GM19238 (cell line): ENCODE results near the gene KRTCAP3.
"Not testable (repeated sequence)": the region's sequence is repeated elsewhere in the genome, so short reads cannot be mapped to it uniquely, and the experiment has no call there.

Experiments
- DNase-seq: peaks from one replicate; pipeline ENCODE4 v3.0.0; 2011; ENCODE audit warnings: low spot score; ENCODE audit not compliant: insufficient read length

The KRTCAP3 gene, protein sequence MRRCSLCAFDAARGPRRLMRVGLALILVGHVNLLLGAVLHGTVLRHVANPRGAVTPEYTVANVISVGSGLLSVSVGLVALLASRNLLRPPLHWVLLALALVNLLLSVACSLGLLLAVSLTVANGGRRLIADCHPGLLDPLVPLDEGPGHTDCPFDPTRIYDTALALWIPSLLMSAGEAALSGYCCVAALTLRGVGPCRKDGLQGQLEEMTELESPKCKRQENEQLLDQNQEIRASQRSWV

DNA sequence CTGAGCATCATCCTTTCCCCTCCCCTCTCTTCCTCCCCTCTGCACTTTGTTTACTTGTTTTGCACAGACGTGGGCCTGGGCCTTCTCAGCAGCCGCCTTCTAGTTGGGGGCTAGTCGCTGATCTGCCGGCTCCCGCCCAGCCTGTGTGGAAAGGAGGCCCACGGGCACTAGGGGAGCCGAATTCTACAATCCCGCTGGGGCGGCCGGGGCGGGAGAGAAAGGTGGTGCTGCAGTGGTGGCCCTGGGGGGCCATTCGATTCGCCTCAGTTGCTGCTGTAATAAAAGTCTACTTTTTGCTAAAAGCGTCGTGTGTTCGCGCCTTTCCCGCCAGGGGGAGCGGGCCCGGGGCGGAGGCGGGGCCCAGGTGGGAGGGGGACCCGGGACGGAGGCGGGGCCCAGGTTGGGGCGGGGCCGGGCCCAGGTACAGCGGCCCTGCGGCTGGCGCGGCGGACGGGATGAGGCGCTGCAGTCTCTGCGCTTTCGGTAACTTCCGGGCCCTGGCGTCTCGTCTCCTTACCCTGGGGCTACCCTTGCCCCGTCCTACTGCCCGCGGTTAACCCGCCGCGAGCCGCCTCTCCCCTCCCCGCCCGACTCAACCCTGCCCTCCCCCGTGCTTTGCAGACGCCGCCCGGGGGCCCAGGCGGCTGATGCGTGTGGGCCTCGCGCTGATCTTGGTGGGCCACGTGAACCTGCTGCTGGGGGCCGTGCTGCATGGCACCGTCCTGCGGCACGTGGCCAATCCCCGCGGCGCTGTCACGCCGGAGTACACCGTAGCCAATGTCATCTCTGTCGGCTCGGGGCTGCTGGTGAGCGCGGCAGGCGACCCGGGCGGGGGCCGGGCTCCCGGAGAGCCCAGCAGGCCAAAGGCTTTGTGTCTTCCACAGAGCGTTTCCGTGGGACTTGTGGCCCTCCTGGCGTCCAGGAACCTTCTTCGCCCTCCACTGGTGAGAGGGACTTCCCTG, at the start of gene KRTCAP3:
KRTCAP3 (plus strand) TSS at position 424 of the 962 bp plus-strand sequence; CDS start at position 456, 32 bp downstream.
- DNase-seq, result no peak

DNA sequence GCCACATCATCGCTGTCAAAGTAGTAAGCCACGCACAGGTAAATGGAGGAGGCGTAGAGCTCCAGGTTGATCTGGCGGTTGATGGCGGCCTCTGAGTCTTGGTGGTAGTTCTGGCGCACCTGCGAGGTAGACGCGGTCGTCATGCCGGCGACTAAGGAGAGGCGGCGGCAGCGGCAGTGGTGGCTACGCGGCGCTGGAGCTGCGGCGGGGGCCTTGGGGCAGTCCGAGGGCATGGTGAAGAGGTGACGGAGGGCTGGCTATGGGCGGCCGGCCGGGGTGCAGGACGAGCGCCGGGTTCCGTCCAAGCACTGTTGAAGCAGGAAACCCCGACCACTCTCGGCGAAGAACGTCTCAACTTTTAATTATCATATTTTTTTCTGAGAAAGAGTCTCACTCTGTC, 49.0 kb upstream of the KRTCAP3 start:
- no peak for DNase-seq

DNA sequence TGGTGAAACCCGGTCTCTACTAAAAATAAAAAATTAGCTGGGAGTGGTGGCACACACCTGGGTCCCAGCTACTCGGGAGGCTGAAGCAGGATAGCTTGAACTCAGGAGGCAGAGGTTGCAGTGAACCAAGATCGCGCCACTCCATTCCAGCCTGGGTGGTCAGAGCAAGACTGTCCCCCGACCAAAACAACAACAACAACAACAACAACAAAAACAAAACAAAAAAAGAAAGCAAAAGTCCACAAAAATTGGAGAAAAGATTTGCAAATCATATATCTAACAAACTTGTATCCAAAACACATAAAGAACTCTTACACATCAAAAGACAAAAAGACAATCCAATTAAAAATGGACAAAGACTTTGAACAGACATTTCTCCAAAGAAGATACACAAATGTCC, 43.2 kb upstream of the KRTCAP3 start:
- no peak for DNase-seq

DNA sequence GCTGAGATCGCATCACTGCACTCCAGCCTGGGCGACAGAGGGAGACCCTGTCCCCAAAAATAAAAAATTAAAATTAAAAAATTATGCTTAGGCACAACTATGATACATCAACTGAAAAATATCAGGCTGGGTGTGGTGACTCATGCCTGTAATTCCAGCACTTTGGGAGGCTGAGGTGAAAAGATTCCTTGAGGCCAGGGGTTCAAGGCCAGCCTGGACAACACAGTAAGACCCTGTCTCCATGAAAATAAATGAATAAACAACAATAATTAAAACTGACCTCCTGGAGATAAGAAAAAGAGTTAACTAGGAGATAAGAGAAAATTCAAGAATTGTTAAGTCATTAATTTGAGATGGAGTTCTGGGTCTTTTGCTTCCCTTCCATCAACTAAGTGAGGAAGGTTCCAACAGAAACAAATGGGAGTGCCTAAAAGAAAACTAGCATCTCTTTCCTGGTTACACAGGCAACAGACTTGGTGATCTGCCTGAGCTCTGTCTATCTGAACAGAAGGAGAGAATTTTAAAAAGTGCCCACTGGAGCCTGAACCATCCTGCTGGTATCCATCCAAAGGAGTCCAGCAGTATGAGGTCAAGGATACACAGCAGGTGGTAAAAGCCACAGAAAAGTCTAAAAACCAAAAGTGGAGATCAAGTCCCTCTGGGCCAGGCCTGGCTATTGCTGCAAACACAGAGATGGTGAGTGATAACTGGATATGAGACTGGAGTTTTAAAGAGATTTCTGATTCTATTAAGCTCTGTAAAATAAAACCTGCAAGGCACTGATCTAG, 41.6 kb upstream of the KRTCAP3 start:
- no peak for DNase-seq

DNA sequence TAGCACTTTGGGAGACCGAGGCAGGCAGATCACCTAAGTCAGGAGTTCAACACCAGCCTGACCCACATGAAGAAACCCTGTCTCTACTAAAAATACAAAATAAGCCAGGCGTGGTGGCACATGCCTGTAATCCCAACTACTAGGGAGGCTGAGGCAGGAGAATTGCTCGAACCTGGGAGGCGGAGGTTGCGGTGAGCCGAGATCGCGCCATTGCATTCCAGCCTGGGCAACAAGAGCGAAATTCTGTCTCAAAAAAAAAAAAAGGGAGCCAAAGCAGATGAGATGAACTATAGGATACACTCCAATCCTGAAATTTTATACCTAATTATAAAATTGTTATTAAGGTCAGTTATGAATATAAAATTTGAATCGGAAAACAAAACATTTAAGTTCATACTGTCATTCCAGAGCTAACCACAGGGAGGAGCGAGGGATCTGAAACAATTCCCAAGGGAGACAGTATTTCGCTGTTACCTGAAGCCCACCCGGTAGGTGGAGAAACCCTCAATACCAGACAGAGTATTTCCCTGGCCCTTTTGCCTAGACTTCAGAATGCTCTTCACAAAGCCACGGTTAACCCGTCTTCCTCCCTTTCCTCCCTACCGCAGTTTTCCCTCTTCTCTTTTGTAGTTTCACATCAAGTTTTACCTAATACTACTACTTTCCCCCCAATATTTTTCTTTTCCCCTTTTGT, 34.2 kb upstream of the KRTCAP3 start:
- DNase-seq, result no peak

DNA sequence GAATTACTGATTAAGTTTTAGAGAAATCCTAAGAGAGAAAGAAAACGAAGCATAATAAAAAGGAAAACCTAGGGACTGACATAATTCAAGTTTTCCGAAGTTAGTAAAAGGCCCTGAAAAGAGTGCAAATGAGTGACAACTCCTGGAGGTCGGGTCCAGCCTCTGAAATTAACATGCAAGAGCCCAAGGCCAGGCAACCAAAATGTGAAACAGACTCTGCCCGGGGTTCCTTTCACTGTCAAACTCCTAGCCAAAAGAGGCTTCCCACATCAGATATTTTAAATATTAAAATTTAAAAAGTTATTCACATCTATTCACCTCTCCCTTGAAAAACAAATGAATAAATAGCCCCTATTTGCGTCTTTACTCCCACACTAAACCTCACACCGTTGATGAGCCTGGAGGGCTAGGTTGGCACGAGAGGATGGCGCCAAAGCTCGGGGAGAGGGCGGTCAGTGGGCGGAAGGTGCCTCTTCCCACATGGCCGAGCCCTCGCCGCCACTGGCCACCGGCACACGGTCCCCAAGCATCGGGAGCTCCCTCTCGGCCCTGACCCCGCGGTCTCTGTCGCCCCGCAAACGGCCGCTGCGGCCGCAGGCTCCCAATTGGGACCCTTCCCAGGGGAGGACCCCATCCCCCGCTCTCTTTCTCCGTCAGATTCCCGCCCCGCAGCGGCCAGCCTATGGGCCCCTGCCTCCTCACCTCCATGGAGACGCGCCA, 33.4 kb upstream of the KRTCAP3 start:
- peak; percentile 18 for DNase-seq

DNA sequence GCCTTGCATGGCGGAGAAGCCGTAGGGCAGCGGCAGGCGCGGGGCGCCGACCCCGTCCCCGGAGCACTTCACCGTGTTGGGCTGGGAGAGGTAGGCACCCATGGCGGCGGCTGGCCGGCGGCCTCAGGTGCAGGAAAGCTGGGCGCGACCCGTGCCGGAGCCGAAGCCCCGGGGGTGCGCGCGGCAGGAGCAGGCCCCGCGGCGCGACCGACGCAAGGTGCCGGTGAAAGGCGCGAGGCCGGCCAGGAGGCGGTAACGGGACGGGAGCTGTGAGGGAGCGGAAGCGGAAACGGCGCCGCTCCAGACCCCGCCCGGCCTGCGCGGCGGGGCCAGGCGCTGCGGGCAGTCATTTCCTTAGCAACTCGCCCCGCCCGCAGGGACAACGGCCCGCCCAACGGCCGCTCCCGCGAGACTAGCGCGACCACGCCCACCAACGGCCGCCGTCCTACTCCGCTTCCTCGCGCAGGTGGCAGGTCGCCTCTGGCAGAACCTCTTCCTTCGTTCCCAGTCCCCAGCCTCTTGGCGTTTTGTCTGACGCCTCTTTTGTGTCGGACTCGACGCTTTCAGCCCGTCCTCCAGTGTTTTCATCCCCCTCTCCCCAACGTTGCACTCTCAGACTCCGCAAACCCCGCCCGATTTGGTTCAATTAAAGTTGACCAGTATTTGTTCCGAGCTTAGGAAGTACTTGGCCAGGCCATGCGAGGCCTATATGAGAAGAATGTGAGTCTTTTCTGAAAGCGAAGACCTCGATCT, 32.7 kb upstream of the KRTCAP3 start, which contains the start of gene PPM1G:
PPM1G (minus strand) TSS at position 271 of the 753 bp plus-strand sequence; CDS start at position 102, 169 bp downstream.
- DNase-seq, result peak; percentile 87

DNA sequence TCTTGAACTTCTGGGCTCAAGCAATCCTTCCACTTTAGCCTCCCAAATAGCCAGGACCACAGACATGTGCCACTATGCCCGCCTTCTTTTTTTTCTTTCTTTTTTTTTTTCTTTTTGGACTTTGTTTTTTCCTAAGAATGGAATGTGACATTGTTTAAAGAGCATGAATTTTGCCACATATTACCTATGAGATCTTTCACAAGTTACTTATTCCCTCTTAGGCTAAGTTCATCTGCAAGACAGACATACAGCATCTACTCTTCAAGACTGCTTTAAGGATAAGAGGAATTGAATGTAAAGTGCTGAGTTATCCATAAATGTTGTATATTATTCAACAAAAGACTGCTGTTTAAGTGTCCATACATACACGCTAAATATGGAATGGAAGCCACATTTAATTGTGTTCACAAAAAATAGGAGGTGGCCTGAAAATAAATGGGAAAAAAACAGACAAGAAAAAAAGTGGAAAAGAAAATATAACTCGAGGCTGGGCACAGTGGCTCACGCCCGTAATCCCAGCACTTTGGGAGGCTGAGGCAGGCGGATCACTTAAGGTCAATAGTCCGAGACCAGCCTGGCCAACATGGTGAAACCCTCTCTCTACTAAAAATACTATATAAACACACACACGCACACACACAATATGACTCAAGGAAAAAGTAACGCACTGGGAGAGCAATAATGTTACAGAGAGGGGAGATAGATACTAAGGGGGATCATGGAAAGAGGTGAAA, 29.6 kb upstream of the KRTCAP3 start:
- no peak for DNase-seq

DNA sequence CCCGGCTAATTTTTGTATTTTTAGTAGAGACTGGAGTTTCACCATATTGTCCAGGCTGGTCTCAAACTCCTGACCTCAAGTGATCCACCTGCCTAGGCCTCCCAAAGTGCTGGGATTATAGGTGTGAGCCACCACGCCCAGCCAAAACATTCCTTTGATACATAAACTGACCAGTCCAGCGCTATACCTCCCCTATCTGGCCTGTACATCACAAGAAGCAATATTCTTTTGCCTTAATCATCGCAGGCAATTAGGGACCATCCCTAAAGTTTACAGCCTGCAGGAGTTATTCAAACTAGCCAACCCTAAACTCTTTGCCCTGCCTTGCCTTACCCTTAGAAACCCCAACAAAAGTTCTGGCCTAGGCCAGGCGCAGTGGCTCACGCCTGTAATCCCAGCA, 26.0 kb upstream of the KRTCAP3 start:
- no peak for DNase-seq

DNA sequence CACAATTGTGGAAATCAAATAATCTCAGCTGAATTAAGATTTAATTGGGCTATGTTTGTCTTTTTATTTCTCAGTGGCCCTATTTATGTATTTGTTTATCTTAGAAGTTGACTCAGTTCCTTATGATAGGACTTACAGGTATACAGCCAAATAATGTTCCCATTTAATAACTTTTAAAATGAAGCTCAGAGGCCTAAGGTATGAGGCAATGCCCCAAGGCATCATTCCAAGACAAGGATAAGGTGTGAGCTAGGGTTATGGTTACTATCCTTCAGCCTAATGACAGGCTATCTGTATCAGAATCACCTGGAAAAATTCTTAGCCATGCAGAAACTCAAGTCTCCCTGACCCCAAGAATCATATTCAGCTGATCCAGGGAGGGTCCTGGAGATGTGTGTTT, 21.2 kb upstream of the KRTCAP3 start:
- DNase-seq, result no peak

DNA sequence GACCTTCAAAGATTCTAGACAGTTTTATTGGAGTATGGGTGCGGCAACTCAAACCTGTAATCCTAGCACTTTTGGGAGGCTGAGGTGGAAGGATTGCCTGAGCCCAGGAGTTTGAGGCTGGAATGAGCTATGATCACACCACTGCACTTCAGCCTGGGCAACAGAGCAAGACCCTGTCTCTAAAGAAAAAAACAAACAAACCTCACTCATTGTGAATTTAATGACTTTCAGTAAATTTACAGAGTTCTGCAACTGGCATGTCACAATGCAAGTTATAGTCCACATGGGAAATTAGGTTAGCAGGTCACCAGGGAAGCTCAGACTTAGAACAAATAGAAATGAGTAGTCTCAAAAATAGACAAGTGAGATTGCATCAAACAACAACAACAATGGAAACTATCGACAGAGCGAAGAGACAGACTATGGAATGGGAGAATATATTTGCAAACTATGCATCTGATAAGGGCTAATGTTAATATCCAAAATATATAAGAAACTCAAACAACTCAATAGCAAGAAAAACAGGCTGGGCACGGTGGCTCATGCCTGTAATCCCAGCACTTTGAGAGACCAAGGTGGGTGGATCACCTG, 20.4 kb upstream of the KRTCAP3 start:
- DNase-seq, result no peak

DNA sequence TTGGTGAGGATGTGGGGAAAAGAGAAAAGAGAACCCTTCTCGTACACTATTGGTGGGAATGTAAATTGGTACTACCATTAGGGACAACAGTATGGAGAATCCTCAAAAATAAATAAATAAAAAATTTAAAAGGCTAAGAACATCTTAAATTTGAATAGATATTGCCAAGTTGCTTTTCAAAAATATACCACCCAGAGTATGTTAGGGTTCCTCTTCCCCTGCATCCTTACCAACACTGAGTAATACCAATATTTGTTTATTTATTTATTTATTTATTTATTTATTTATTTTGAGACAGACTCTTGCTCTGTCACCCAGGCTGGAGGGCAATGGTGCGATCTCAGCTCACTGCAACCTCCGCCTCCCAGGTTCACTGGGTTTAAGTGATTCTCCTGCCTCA, 19.2 kb upstream of the KRTCAP3 start:
- DNase-seq, result no peak

DNA sequence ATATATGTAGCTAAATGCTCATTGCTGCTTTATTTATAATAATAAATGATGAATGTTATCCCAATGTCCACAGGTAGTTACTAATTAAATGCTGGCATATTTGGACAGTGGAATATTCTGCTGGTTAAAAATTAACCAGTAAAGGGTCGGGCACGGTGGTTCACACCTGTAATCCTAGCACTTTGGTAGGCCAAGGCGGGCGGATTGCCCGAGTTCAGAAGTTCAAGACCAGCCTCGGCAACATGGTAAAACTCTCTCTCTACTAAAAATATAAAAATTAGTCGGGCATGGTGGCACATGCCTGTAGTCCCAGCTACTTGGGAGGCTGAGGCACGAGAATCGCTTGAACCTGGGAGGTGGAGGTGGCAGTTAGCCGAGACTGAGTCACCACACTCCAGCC, 17.1 kb upstream of the KRTCAP3 start:
- not testable (repeated sequence) for DNase-seq

DNA sequence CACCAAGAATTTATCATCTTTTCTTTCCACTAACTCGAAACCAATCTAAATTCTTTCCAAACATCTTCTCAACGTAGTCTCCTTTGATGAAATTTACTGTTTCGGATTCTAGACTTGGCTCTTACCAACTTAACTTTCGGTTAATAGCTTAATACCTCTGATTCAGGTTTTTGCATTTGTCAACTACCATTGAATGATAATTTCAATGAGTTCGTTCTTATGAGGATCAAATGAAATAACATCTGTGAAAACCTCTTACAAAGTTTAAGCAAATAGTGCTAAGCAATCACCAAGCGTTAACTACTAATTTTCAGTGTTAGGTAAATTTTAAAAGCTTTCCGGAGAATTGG, 14.3 kb upstream of the KRTCAP3 start:
- no peak for DNase-seq

DNA sequence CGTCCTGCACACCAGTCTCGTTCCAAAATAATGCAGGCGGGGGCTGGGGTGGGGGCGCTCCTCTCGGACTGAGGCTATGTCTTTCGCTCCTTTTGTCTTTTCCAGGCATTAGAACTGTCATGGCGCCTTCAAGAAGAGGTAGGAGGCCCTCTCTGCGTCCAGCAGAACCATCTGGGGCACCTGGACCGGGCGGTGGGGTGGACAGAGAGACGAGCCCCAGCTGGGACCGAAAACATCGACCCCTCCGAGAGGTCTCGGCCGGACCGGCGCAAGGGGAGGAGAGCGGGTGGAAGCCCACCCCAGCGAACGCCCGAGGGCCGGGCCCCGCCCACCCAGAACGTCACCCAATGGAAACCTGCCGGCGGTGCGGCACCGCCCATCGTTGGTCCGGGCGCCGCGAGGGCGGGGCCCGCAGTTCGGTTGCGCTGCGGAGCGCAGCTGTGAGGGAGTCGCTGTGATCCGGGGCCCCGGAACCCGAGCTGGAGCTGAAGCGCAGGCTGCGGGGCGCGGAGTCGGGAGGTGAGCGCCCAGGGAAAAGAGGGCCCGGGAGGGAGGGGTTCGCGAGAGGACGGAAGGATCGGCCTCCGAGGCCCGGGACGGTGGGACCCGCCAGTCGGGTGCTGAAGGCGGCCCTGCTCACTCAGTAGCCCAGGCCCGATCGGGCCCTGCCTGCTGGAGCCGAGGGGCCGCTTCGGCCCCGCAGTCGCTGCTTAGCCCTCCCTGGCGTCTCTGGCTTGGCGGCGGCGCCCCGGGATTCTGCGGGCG, 13.8 kb upstream of the KRTCAP3 start, which contains the start of gene NRBP1:
NRBP1 (plus strand) TSS at position 419 of the 765 bp plus-strand sequence. CDS start 4,643 bp downstream, outside the sequence.
- peak; percentile 90 for DNase-seq

DNA sequence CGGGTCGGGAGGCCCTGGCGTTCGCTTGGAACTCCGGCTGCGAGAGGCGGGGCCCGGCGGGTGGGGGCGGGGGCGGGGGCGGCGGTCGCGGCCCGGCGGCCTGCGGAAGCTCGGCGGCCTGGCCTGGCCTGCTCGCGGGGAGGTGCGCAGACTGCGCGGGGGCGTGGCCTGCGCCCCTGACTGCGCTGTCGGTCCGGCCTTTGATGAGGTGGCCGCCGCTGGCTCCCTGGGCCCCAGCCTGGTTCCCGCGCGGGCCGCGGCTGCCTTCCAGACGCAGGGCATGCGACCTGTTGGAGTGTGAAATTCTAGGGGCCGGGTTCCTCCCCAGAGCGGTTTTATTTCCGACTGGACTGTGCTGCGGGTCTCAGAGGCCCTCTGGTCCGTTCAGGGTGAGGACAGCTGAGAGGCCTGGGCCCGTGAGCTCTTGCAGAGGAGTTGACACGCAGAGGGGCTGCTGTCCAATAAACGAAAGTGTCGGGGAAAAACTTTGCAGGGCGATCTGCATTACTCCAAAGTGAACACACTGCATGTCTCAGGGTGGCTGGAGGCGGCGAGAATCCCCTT, 13.1 kb upstream of the KRTCAP3 start:
- DNase-seq, result peak; percentile 83

DNA sequence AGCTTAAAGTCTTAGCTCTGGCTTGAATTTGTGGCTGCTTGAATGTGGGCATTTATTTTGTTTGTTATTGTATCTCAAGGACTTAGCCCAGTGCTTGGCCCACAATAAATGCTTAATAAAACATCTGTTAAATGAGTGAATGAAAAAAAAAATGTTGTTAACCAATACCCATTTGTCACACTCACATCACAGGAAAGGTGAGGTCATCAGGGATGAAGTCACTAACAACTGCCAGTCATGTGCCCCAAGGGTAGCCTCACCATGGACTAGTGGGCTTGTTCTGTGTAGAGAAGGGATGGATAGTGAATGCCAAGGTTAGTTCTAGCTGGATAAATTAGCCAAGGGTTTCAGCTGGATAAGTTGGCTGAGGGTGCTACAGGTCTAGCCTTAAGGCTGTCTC, 10.8 kb upstream of the KRTCAP3 start:
- DNase-seq, result no peak
